ENCODE results near the gene PNMA6A. TPM values are rescaled to one million over a fixed set of nuclear protein-coding genes. Genes with fewer than 3 reads are reported as not detected.

Gene PNMA6A
- total and polyA plus RNA-seq, 9 of the 15 experiments (the other 6 are each of a cell fraction or from before 2014, with no cell fraction given) = 0.10 to 6.9 (median 1.3) TPM

GRCh38 chrX:153055871-153056749 lies 16.1 kb upstream of the PNMA6A start, which contains the start of gene PNMA3 (continued):
- TF ChIP-seq USF2 (CRISPR knock-in tag; IDR thresholded peaks at IDR 0.05) (no peak; the same call in 1 of the 2 replicates), SLC30A9 (CRISPR knock-in tag; IDR thresholded peaks at IDR 0.05) (no peak), ILK (tag; IDR thresholded peaks at IDR 0.05; ENCODE audit: borderline replicate concordance, low read depth) (no peak), BRD9 (IDR thresholded peaks at IDR 0.05; ENCODE audit: low read depth, partially characterized antibody) (no peak), ARNT (IDR thresholded peaks at IDR 0.05) (no peak), NFRKB (IDR thresholded peaks at IDR 0.05; ENCODE audit: low read depth) (no peak), TFE3 (CRISPR knock-in tag; IDR thresholded peaks at IDR 0.05) (no peak), E2F5 (CRISPR knock-in tag; IDR thresholded peaks at IDR 0.05) (no peak), ZNF436 (CRISPR knock-in tag; IDR thresholded peaks at IDR 0.05) (no peak)
- TF ChIP-seq, protein P1, sequence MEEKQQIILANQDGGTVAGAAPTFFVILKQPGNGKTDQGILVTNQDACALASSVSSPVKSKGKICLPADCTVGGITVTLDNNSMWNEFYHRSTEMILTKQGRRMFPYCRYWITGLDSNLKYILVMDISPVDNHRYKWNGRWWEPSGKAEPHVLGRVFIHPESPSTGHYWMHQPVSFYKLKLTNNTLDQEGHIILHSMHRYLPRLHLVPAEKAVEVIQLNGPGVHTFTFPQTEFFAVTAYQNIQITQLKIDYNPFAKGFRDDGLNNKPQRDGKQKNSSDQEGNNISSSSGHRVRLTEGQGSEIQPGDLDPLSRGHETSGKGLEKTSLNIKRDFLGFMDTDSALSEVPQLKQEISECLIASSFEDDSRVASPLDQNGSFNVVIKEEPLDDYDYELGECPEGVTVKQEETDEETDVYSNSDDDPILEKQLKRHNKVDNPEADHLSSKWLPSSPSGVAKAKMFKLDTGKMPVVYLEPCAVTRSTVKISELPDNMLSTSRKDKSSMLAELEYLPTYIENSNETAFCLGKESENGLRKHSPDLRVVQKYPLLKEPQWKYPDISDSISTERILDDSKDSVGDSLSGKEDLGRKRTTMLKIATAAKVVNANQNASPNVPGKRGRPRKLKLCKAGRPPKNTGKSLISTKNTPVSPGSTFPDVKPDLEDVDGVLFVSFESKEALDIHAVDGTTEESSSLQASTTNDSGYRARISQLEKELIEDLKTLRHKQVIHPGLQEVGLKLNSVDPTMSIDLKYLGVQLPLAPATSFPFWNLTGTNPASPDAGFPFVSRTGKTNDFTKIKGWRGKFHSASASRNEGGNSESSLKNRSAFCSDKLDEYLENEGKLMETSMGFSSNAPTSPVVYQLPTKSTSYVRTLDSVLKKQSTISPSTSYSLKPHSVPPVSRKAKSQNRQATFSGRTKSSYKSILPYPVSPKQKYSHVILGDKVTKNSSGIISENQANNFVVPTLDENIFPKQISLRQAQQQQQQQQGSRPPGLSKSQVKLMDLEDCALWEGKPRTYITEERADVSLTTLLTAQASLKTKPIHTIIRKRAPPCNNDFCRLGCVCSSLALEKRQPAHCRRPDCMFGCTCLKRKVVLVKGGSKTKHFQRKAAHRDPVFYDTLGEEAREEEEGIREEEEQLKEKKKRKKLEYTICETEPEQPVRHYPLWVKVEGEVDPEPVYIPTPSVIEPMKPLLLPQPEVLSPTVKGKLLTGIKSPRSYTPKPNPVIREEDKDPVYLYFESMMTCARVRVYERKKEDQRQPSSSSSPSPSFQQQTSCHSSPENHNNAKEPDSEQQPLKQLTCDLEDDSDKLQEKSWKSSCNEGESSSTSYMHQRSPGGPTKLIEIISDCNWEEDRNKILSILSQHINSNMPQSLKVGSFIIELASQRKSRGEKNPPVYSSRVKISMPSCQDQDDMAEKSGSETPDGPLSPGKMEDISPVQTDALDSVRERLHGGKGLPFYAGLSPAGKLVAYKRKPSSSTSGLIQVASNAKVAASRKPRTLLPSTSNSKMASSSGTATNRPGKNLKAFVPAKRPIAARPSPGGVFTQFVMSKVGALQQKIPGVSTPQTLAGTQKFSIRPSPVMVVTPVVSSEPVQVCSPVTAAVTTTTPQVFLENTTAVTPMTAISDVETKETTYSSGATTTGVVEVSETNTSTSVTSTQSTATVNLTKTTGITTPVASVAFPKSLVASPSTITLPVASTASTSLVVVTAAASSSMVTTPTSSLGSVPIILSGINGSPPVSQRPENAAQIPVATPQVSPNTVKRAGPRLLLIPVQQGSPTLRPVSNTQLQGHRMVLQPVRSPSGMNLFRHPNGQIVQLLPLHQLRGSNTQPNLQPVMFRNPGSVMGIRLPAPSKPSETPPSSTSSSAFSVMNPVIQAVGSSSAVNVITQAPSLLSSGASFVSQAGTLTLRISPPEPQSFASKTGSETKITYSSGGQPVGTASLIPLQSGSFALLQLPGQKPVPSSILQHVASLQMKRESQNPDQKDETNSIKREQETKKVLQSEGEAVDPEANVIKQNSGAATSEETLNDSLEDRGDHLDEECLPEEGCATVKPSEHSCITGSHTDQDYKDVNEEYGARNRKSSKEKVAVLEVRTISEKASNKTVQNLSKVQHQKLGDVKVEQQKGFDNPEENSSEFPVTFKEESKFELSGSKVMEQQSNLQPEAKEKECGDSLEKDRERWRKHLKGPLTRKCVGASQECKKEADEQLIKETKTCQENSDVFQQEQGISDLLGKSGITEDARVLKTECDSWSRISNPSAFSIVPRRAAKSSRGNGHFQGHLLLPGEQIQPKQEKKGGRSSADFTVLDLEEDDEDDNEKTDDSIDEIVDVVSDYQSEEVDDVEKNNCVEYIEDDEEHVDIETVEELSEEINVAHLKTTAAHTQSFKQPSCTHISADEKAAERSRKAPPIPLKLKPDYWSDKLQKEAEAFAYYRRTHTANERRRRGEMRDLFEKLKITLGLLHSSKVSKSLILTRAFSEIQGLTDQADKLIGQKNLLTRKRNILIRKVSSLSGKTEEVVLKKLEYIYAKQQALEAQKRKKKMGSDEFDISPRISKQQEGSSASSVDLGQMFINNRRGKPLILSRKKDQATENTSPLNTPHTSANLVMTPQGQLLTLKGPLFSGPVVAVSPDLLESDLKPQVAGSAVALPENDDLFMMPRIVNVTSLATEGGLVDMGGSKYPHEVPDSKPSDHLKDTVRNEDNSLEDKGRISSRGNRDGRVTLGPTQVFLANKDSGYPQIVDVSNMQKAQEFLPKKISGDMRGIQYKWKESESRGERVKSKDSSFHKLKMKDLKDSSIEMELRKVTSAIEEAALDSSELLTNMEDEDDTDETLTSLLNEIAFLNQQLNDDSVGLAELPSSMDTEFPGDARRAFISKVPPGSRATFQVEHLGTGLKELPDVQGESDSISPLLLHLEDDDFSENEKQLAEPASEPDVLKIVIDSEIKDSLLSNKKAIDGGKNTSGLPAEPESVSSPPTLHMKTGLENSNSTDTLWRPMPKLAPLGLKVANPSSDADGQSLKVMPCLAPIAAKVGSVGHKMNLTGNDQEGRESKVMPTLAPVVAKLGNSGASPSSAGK (IDR thresholded peaks at IDR 0.05) = peak; percentile 51
